Left lung (tissue), 10 donors: ENCODE data around the gene RBPJL. TPM values are rescaled to one million over a fixed set of nuclear protein-coding genes. Genes with fewer than 3 reads are reported as not detected.

Experiments used
- ATAC-seq: fragments of 200-7000 bp; cut with Tn5 transposase; one replicate; pipeline ENCODE4 v1.9.1; 2020; ENCODE audit warnings: moderate library complexity
- DNase-seq, 4 donors: peaks; one replicate each; pipeline ENCODE4 v3.0.0-alpha.2; 2013 to 2020
- H3K27ac ChIP-seq, 2 donors: fragments of 200-600 bp; sonication (generic) in 1 of 2; one replicate each; pipeline versions ENCODE4 v1.5.0 to v1.8.0; 2020 to 2021
- H3K27me3 ChIP-seq, 2 donors: fragments of 200-600 bp; sonication (generic) in 1 of 2; one replicate each; pipeline versions ENCODE4 v1.5.0 to v1.8.0; 2020 to 2021
- H3K36me3 ChIP-seq, 2 donors: fragments of 200-600 bp; sonication (generic) in 1 of 2; one replicate each; pipeline versions ENCODE4 v1.5.0 to v1.8.0; 2020 to 2021
- H3K4me1 ChIP-seq, 2 donors: fragments of 200-600 bp; one replicate each; pipeline ENCODE4 v1.8.0; 2021
- H3K4me3 ChIP-seq, 2 donors: fragments of 200-600 bp; sonication (generic) in 1 of 2; one replicate each; pipeline versions ENCODE4 v1.5.0 to v1.8.0; 2020 to 2021; ENCODE audit warnings: mild to moderate bottlenecking in 1 of 2
- H3K9me3 ChIP-seq, 2 donors: fragments of 200-600 bp; sonication (generic) in 1 of 2; one replicate each; pipeline versions ENCODE4 v1.5.0 to v1.8.0; 2020 to 2021
- intact Hi-C, 2 donors: fragments of 100-400 bp; cut with DNase I; formaldehyde crosslinking; loops; one replicate each; pipeline versions ENCODE4 v1.11.2 to v1.14.2; 2022
- polyA plus RNA-seq, 6 donors: library from polyadenylated mRNA; unstranded; fragments of 120-200 nt; gene quantifications; one replicate each; pipeline ENCODE4 v1.2.1, GENCODE V29; 2013; ENCODE audit not compliant: insufficient read length in 6 of 6
- total RNA-seq, 2 donors: library from RNA; stranded (reverse); fragmentation: NEBNext Ultra II Directional; extraction: Animal tissue kit (Norgen Biotek cat#: 25700); gene quantifications; one replicate each; pipeline ENCODE4 v1.2.1, GENCODE V29; 2021
- TF ChIP-seq, protein P1 (sequence below), 2 donors: fragments of 200-600 bp; sonication (generic) in 1 of 2; IDR thresholded peaks; one replicate each; pipeline versions ENCODE4 v1.5.0 to v1.8.0; 2021; ENCODE audit warnings: antibody characterized with exemption in 2 of 2
- donor health status: DM: no; HTN: yes; CAD: no.
- donor health status: DM: no; HTN: no; CAD: no.

Gene RBPJL
- total and polyA plus RNA-seq, 8 donors: not detected

DNA sequence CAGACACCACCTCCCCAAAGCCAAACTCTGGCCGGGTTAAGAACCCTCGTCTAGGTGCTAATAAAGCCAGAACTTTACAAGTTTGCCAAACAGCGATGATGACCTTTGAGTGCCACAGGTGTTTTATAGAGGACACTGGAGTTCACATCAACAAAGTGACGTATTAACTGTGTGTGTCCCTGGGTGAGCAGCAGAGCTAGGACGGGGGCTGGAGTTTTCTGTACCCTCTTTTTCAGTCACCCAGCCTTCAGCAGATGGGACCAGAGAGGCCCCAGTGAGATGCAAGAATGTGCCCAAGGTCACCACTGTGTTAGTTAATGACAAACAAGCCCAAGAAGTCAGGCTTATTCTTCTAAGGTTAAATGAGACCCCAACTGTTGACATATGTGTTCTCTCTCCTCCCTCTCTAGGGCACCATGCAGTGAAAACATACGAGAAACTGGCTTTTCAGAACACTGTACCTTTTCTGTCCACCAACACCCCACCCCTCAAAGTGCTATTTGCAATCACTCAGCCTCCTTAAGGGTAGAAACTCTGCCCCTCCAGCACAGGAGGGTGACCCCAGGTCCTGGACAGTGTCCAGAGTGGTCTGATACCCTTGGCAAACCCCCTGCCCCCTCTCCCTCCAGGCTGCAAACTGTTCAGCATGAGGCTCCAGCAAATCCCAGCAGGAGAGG is 36.4 kb downstream of the RBPJL start:
- Histone ChIP-seq H3K27ac (peak overlapping the region; percentile 75 to 79), H3K4me3 (peak overlapping the region in 1 of 2 donors; percentile 66), H3K27me3 (peaks cover 0 to 5% of the 10 kb centered on the region in 2 donors), H3K4me1 (peaks cover 50 to 93% of the 10 kb centered on the region in 2 donors), H3K9me3 (no peaks in the 10 kb centered on the region), H3K36me3 (peaks cover 0 to 23% of the 10 kb centered on the region in 2 donors)
- TF ChIP-seq, protein P1, sequence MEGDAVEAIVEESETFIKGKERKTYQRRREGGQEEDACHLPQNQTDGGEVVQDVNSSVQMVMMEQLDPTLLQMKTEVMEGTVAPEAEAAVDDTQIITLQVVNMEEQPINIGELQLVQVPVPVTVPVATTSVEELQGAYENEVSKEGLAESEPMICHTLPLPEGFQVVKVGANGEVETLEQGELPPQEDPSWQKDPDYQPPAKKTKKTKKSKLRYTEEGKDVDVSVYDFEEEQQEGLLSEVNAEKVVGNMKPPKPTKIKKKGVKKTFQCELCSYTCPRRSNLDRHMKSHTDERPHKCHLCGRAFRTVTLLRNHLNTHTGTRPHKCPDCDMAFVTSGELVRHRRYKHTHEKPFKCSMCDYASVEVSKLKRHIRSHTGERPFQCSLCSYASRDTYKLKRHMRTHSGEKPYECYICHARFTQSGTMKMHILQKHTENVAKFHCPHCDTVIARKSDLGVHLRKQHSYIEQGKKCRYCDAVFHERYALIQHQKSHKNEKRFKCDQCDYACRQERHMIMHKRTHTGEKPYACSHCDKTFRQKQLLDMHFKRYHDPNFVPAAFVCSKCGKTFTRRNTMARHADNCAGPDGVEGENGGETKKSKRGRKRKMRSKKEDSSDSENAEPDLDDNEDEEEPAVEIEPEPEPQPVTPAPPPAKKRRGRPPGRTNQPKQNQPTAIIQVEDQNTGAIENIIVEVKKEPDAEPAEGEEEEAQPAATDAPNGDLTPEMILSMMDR (IDR thresholded peaks at IDR 0.05): no peak
- DNase-seq (peak in 1 of 4 donors; percentile 54), ATAC-seq (peak; percentile 1)
- intact Hi-C loops: no loop called here

DNA sequence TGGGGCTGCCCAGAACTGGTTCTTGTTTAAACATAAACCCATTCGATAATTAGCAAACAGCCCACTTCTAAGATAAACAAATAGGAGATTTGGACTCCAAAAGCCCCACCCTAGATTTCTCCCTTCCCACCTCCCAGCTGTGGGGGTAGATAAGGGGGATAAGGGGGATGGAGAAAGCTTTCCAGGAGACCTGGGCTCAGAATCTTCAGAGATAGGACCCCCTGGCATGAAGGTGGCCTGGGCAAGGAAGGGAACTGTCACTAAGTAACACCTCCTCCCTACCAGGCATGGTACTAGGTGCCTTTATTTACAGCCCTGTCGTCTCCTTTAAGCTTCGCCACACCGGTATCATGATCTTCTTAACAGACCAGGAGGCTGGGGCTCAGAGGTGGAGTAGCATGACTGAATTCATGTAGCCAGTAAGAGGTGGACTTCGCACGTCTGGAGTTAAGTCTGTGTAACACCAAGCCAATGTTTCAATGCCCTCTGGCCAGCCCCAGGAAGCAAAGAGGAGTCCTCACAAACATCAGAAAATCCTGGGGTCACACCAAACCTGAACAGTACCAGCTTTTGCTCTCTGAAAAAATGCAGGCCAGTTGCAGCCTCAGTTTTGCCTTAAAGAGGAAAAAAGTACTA is 37.0 kb downstream of the RBPJL start:
- peaks cover 45 to 91% of the 10 kb centered on the region in 2 donors for H3K4me1 ChIP-seq
- ATAC-seq (peak; percentile 12), DNase-seq (no peak)
- peaks cover 0 to 23% of the 10 kb centered on the region in 2 donors for H3K36me3 ChIP-seq
- intact Hi-C loops: no loop called here
- H3K4me3 ChIP-seq: peak overlapping the region in 1 of 2 donors; percentile 66
- TF ChIP-seq, protein P1 (IDR thresholded peaks at IDR 0.05): no peak
- H3K27me3 ChIP-seq: peaks cover 0 to 11% of the 10 kb centered on the region in 2 donors
- H3K27ac ChIP-seq: peak overlapping the region; percentile 75 to 79
- H3K9me3 ChIP-seq: no peaks in the 10 kb centered on the region

DNA sequence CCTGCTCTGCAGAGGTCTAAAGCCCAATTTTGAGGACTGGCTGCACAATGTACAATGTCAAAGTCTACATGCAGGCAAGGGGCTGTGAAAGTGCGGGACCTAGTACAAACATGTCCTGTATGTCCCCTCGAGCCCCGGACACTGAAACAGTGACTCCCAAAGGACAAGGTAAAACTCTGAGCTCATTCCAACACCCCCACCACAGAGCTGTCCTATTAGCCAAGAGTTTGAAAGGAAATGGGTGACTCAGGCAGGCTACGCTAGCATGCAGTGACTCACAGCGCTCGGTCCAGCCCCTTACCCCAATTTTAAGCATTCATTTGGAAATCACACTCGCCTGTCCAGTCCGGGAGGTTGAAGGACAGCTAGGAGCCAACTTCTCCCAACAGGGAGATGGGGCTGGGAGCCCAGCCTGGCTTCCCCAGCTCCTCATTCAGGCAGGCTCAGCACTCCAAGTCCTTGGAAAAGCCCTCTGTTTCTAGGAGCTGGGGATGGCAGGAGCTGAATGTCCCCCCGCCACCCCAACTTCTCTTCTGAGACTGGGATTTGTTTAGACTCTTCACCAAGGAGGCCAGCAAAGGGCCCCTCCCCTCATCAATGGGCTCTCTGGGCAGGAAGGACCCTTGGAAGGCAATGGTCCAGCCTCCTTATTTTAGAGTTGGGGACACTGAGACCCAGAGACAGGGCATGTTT is 37.7 kb downstream of the RBPJL start:
- Histone ChIP-seq H3K27ac (peak overlapping the region; percentile 75 to 79), H3K4me1 (peaks cover 38 to 89% of the 10 kb centered on the region in 2 donors)
- intact Hi-C loops: no loop called here

DNA sequence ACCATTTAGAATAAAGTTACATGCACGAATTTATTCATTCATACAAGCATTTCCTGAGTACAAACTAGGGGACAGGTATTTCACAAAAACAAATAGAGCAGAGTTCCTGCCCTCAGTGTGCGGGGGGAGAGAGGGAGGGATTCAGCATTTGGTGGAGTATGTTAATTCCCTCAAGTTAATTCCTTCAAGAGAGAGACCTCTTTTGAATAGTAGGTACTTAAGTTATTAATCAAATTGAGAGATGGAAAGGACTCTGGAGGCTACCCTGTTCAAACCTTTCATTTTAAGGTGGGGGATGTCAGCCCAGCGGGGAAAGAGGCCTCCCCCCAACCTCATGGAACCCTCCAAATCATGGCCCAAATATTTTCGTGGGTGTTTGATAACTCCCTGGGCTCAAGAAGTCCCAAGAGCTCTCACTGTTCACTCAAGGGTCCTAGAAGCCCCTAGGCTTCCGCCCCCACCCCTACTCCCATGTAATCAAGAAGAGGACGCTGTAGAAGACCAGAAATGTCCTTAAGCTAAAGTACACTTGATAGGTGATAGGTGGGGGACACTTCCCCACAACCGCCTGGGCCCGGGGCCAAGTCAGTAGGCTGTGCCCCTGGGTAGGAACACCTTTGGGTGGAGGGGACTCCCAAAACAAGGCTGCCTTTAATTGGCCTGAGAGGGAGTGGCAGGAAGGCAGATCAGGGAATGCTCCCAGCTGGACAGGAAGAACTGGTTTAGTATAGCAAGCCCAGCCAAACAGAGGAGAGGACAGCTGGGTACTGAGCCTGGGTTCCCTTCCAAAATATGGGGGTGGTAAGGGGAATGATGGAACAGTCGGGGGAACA is 38.7 kb downstream of the RBPJL start:
- H3K27ac ChIP-seq: peak overlapping the region; percentile 79 to 83
- peaks cover 37 to 81% of the 10 kb centered on the region in 2 donors for H3K4me1 ChIP-seq
- intact Hi-C loops: no loop called here
- peaks cover 0 to 9% of the 10 kb centered on the region in 2 donors for H3K36me3 ChIP-seq
- TF ChIP-seq, protein P1 (IDR thresholded peaks at IDR 0.05): no peak
- H3K27me3 ChIP-seq: peaks cover 0 to 12% of the 10 kb centered on the region in 2 donors
- peak; percentile 44 for ATAC-seq
- no peaks in the 10 kb centered on the region for H3K9me3 ChIP-seq
- DNase-seq: peak in 3 of 4 donors; percentile 80 to 88 (median 86)
- H3K4me3 ChIP-seq: peak overlapping the region; percentile 63 to 66

More for the DNA sequence above, 37.7 kb downstream of the RBPJL start:
- Histone ChIP-seq H3K27me3 (peaks cover 0 to 12% of the 10 kb centered on the region in 2 donors), H3K36me3 (peaks cover 0 to 19% of the 10 kb centered on the region in 2 donors), H3K9me3 (no peaks in the 10 kb centered on the region), H3K4me3 (peak overlapping the region; percentile 17 to 66)
- DNase-seq (peak in 1 of 4 donors; percentile 69), ATAC-seq (peak; percentile 17)
- TF ChIP-seq, protein P1 (IDR thresholded peaks at IDR 0.05): no peak
